GM18519 (cell line): ENCODE results near the gene APOA5.

ENCODE experiments used
- ATAC-seq: cut with Tn5 transposase; IDR thresholded peaks from one replicate; pipeline ENCODE4 v1.9.1; 2021; ENCODE audit warnings: mild to moderate bottlenecking, moderate library complexity; ENCODE audit not compliant: unreplicated experiment, low FRiP score

Gene APOA5

GRCh38 chr11:116828632-116829524 is 37.2 kb upstream of the APOA5 start:
- no peak for ATAC-seq

GRCh38 chr11:116827461-116827860 is 35.8 kb upstream of the APOA5 start:
- no peak for ATAC-seq

GRCh38 chr11:116826751-116827431 is 35.2 kb upstream of the APOA5 start:
- ATAC-seq, result no peak

- ATAC-seq, result no peak
Observed at GRCh38 chr11:116825854-116826750, 34.4 kb upstream of the APOA5 start.

GRCh38 chr11:116825434-116825833 is 33.8 kb upstream of the APOA5 start:
- ATAC-seq, result no peak

- no peak for ATAC-seq
Observed at GRCh38 chr11:116823031-116823843, 31.6 kb upstream of the APOA5 start, which contains the start of gene APOA4. TSS of gene APOA4 (minus strand) at chr11:116823304. CDS start at chr11:116823191, 113 bp downstream.

GRCh38 chr11:116822575-116822974 is 30.9 kb upstream of the APOA5 start:
- ATAC-seq, result no peak

GRCh38 chr11:116821050-116821918 is 29.6 kb upstream of the APOA5 start:
- no peak for ATAC-seq

GRCh38 chr11:116819049-116819448 is 27.4 kb upstream of the APOA5 start:
- no peak for ATAC-seq

- no peak for ATAC-seq
Observed at GRCh38 chr11:116814502-116814901, 22.8 kb upstream of the APOA5 start.

GRCh38 chr11:116813781-116814471 is 22.2 kb upstream of the APOA5 start:
- no peak for ATAC-seq

- no peak for ATAC-seq
Observed at GRCh38 chr11:116813170-116813569, 21.5 kb upstream of the APOA5 start.

- ATAC-seq, result no peak
Observed at GRCh38 chr11:116812109-116812508, 20.4 kb upstream of the APOA5 start.

- no peak for ATAC-seq
Observed at GRCh38 chr11:116811194-116811593, 19.5 kb upstream of the APOA5 start.

GRCh38 chr11:116808262-116809175 is 16.8 kb upstream of the APOA5 start:
- no peak for ATAC-seq

GRCh38 chr11:116807601-116808261 is 16.1 kb upstream of the APOA5 start:
- no peak for ATAC-seq

GRCh38 chr11:116804001-116804400 is 12.3 kb upstream of the APOA5 start:
- no peak for ATAC-seq
